GM12873 (cell line): ENCODE measurements around the gene OR6C76.

Experiments
- CTCF ChIP-seq: IDR thresholded peaks from 2 replicates; pipeline ENCODE4 v1.5.1; 2012; ENCODE audit warnings: low read depth, mild to moderate bottlenecking, moderate library complexity, low read length, control low read depth; ENCODE audit not compliant: insufficient read depth; ENCODE audit errors: missing control alignments

The OR6C76 gene

GRCh38 chr12:55469291-55469690 is 43.2 kb downstream of the OR6C76 start:
- no peak for TF ChIP-seq CTCF

- TF ChIP-seq CTCF: no peak
Observed at GRCh38 chr12:55470088-55470829, 44.2 kb downstream of the OR6C76 start, which contains the start of gene OR6C70. OR6C70 (minus strand) TSS chr12:55470138; CDS start chr12:55470138, 0 bp downstream.

- TF ChIP-seq CTCF: no peak
Observed at GRCh38 chr12:55472264-55472663, 46.2 kb downstream of the OR6C76 start.
